ENCODE measurements around the gene LRRC75A. TPM values are rescaled to one million over a fixed set of nuclear protein-coding genes. Genes with fewer than 3 reads are reported as not detected.

Gene LRRC75A
- total RNA-seq, 1 experiment from 2014 or later, result 1.2 TPM

GRCh38 chr17:16478649-16479048 lies 13.3 kb downstream of the LRRC75A start:
- ChIA-PET POLR2A (no interaction called here), CTCF (no interaction called here)
- H3K4me3 ChIP-seq (ENCODE audit: low read depth in 2 of 2, low read length in 2 of 2), result no peak overlapping the region
- DNase-seq (ENCODE audit: low read depth, low spot score) (no peak), ATAC-seq (no peak)
- no TSS peak for BruUV-seq (replicated peaks)
- intact Hi-C loops (cut with micrococcal nuclease; ENCODE audit: unreplicated experiment), result no loop called here
- H3K9me3 ChIP-seq (ENCODE audit: control insufficient read depth, insufficient read depth, low read depth, low read length), result no peaks in the 10 kb centered on the region
- TF ChIP-seq SIN3A (IDR thresholded peaks at IDR 0.05; ENCODE audit: borderline replicate concordance, insufficient read depth, low read depth, low read length) (no peak), REST (IDR thresholded peaks at IDR 0.05; ENCODE audit: insufficient read depth in 1 of 2, low read depth in 2 of 2, low read length in 1 of 2) (no peak), POLR2AphosphoS5 (IDR thresholded peaks at IDR 0.05; ENCODE audit: low read depth, low read length) (no peak)
- H3K4me1 ChIP-seq (ENCODE audit: control insufficient read depth, insufficient read depth, low read length), result no peaks in the 10 kb centered on the region
- no peak overlapping the region for H3K27ac ChIP-seq (ENCODE audit: low read length)
- in situ Hi-C loops (cut with HindIII; ENCODE audit: low pct_unique_long_range_greater_than_20kb, low sequenced_read_pairs), result no loop called here
- no peaks in the 10 kb centered on the region for H3K27me3 ChIP-seq (ENCODE audit: control insufficient read depth, insufficient read depth, low read length)
- H3K36me3 ChIP-seq (ENCODE audit: control insufficient read depth, insufficient read depth, low read length), result no peaks in the 10 kb centered on the region

- CTCF ChIA-PET, result interaction anchor here (0.6 kb wide), 1 partner anchor 48 kb away, joined by 4 read pairs; no protein-coding TSS in a partner anchor
- Histone ChIP-seq H3K27me3 (ENCODE audit: control insufficient read depth, insufficient read depth, low read length) (no peaks in the 10 kb centered on the region), H3K4me3 (ENCODE audit: low read depth in 2 of 2, low read length in 2 of 2) (no peak overlapping the region), H3K36me3 (ENCODE audit: control insufficient read depth, insufficient read depth, low read length) (no peaks in the 10 kb centered on the region), H3K9me3 (ENCODE audit: control insufficient read depth, insufficient read depth, low read depth, low read length) (no peaks in the 10 kb centered on the region), H3K27ac (ENCODE audit: low read length) (no peak overlapping the region), H3K4me1 (ENCODE audit: control insufficient read depth, insufficient read depth, low read length) (no peaks in the 10 kb centered on the region)
- BruUV-seq (replicated peaks), result no TSS peak
- POLR2A ChIA-PET, result no interaction called here
- TF ChIP-seq TCF7L2 (IDR thresholded peaks at IDR 0.05; ENCODE audit: low read depth, low read length), result no peak
- no peak for TF ChIP-seq CTCF (IDR thresholded peaks at IDR 0.05)
- no peak for TF ChIP-seq SIN3A (IDR thresholded peaks at IDR 0.05; ENCODE audit: borderline replicate concordance, insufficient read depth, low read depth, low read length)
- TF ChIP-seq POLR2AphosphoS5 (IDR thresholded peaks at IDR 0.05; ENCODE audit: low read depth, low read length), result no peak
- no peak for TF ChIP-seq REST (IDR thresholded peaks at IDR 0.05; ENCODE audit: insufficient read depth in 1 of 2, low read depth in 2 of 2, low read length in 1 of 2)
- DNase-seq (ENCODE audit: low read depth, low spot score), result no peak
- intact Hi-C loops (cut with micrococcal nuclease; ENCODE audit: unreplicated experiment), result no loop called here
- in situ Hi-C loops (cut with HindIII; ENCODE audit: low pct_unique_long_range_greater_than_20kb, low sequenced_read_pairs), result no loop called here
- ATAC-seq, result no peak
Observed at GRCh38 chr17:16477666-16478065, 14.3 kb downstream of the LRRC75A start.

Measured in Panc1 (cell line).